ENCODE measurements around the gene CHAT.

Gene CHAT

GRCh38 chr10:49632406-49633317 is 18.8 kb downstream of the CHAT start:
- DNase-seq, result no peak

- DNase-seq, result no peak
These were observed 19.7 kb downstream of the CHAT start for GRCh38 chr10:49633327-49634068.

GRCh38 chr10:49634069-49634660 is 20.3 kb downstream of the CHAT start:
- no peak for DNase-seq

GRCh38 chr10:49642311-49642710 is 28.5 kb downstream of the CHAT start:
- DNase-seq, result no peak

- no peak for DNase-seq
These were observed 29.6 kb downstream of the CHAT start for GRCh38 chr10:49643241-49644034.

- DNase-seq, result no peak
These were observed 30.3 kb downstream of the CHAT start for GRCh38 chr10:49644035-49644646.

- DNase-seq, result no peak
These were observed 31.6 kb downstream of the CHAT start for GRCh38 chr10:49645417-49645816.

- DNase-seq, result no peak
These were observed 32.3 kb downstream of the CHAT start for GRCh38 chr10:49645871-49646870.

- no peak for DNase-seq
These were observed 33.7 kb downstream of the CHAT start for GRCh38 chr10:49647554-49647953.

GRCh38 chr10:49647985-49648795 is 34.4 kb downstream of the CHAT start:
- DNase-seq, result no peak

GRCh38 chr10:49649294-49649693 is 35.5 kb downstream of the CHAT start:
- no peak for DNase-seq

- no peak for DNase-seq
These were observed 36.3 kb downstream of the CHAT start for GRCh38 chr10:49649936-49650723.

- no peak for DNase-seq
These were observed 36.8 kb downstream of the CHAT start for GRCh38 chr10:49650724-49651034.

- no peak for DNase-seq
These were observed 37.4 kb downstream of the CHAT start for GRCh38 chr10:49651039-49651835.

GRCh38 chr10:49651917-49652316 is 38.1 kb downstream of the CHAT start:
- DNase-seq, result no peak

- no peak for DNase-seq
These were observed 38.8 kb downstream of the CHAT start for GRCh38 chr10:49652421-49653272.

GRCh38 chr10:49653273-49653929 is 39.6 kb downstream of the CHAT start:
- DNase-seq, result no peak

Measured in DMS79 (cell line).